Measurements from ENCODE around the gene SIAH2.
"Not testable (repeated sequence)": the region's sequence is repeated elsewhere in the genome, so short reads cannot be mapped to it uniquely, and the experiment has no call there.

Gene SIAH2

DNA sequence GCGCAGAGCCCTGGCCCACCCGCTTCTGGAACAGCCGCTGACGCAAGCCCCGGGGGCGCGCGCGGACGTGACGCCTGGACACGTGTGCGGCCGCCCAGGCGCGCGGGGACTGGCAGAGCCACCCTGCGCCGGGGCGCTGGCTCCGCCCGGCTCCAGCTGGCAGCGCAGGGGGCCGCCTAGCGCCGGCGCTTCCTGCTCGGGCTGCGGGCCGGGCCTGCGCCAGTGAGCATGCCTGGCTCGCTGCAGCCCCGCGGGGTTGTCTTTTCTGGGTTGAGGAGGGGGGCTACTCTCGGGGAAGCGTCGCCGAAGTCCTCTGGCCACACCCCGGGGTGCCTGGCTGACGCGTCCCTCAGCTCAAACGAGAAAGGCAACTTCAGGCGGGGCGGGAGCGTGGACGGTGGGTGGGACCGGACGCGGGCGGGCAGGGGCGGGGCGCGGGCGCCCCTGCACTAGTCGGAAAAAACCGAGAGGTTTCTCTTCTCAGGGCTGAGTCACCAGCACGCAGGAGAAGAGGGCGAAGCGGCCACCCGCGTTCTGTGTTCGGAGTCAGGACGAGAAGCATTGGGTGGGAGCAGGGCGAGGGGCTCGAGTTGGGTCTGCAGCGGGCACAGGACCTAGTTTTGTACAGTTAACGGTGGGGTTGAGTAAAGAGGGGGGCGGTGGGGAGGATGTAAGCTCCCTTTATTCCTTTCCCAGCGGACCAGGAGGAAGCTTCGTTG, at the start of gene SIAH2:
Gene SIAH2 (minus strand): TSS at position 48 of the 719 bp plus-strand sequence. CDS start 320 bp downstream, outside the sequence.
- DNase-seq (ENCODE audit: low read depth in 3 of 3, low spot score in 1 of 3): peak; percentile 83 to 89 (median 88)

DNA sequence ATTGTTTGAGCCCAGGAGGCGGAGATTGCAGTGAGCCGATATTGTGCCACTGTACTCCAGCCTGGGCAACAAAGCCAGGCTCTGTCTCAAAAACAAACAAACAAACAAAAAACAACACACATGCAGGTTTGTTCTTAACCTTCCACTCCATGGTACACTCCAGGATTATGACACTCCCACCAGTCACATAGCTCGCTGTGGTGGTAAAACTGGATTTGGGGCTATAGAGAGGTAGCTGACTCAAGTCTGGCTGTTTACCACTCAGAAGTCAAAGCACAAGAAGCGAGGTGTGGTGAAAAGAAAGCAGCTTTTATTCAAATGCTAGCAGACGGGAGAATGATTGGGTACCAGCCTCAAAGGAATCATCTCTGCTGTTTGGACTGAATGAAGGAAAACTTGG, 49.0 kb upstream of the SIAH2 start:
- no peak for DNase-seq (ENCODE audit: low read depth in 3 of 3, low spot score in 1 of 3)

GRCh38 chr3:150810641-150811040, 47.7 kb upstream of the SIAH2 start:
- no peak for DNase-seq (ENCODE audit: low read depth in 3 of 3, low spot score in 1 of 3)

DNA sequence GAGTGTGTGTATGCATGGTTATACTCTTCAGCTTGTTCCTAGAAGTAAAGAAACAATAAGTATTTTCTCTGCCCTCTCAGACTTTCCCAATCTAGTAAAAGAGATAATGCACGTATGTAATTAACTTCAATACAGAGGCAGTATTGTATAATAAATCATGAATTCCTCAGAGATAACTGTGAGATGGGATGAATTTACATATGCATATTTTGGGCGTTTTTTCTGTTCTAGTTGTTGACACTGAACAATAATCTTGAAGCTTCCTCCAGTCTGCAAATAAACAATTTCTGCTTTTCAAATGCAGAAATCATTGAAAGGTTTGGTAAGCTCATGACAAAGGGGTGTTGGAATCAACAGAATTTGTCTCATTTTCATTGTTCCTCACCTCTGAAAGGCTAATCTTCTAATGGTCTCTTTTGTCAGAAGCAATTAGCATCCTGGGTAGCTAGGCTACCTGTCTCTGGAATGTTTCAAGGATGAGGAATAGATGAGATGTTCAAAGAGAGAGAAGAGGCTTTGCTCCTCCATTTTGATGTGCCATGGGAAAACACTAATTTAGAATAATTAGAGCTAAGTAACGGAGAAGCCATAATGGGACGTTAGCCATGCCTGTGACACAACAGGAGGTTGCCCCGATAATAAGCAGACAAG, 43.3 kb upstream of the SIAH2 start:
- no peak for DNase-seq (ENCODE audit: low read depth in 3 of 3, low spot score in 1 of 3)

DNA sequence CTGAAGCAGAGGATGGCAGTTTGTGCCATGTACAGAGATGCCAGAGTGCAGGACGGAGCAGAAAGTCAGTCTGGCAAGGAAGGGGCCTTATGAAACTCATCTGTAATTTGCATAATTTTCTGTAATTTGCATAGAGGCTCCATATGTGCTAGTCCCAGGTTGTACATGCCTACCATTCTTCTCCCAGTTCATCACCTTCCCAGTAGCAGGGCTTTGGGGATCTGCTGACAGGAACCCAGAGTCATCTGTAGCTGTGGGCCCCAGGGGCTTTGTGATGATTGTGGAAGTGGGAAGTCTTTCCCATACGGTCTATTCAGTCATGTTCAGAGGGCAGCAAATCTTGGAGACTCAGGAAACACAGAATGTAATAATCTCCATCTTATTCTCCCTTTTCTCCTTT, 42.4 kb upstream of the SIAH2 start:
- DNase-seq (ENCODE audit: low read depth in 3 of 3, low spot score in 1 of 3): no peak

GRCh38 chr3:150803440-150803985, 40.5 kb upstream of the SIAH2 start:
- no peak for DNase-seq (ENCODE audit: low read depth in 3 of 3, low spot score in 1 of 3)

DNA sequence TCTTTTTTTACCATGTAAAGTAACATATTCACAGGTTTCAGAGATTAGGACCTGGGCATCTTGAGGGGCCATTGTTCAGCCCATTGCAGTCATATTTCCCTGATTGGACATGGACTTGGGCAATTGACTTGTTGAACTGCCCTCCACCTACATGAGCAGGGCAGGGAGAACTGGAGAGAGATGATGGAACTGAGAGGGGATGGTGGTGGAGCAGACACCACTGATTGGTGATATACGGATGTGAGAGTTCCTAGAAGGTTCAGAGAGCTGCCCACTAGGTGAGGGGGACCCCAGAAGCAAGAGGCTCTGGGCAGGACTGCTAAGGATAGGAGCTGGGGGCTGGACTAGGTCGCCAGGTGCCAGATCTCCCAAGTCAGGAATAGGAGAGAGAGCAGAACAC, 37.8 kb upstream of the SIAH2 start:
- DNase-seq (ENCODE audit: low read depth in 3 of 3, low spot score in 1 of 3): no peak

DNA sequence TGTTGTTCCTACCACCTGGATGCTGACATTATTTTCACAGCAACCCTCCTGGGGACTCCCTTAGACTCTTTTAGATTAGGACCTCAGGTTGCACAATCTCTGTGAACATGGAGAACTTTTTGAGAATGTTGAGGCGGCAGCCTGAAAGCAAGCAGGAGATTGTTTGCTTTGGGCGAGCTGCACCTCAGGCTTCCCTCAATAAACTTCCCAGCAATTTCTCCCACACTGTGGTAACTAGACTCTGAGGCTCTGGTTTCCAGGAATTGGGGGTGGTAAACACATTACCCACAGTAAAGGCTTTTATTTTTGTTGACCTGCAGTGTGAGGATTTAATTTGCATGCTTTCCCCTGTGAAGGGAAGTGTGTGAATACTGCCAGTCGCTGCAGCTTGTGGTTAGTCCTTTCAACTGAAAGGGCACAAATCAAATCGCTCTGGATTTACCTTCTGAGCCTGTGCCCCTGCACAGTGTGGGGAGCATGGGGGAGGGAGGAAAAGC, 35.2 kb upstream of the SIAH2 start:
- no peak for DNase-seq (ENCODE audit: low read depth in 3 of 3, low spot score in 1 of 3)

- DNase-seq (ENCODE audit: low read depth in 3 of 3, low spot score in 1 of 3): no peak
Measured at GRCh38 chr3:150797155-150797554, 34.2 kb upstream of the SIAH2 start.

DNA sequence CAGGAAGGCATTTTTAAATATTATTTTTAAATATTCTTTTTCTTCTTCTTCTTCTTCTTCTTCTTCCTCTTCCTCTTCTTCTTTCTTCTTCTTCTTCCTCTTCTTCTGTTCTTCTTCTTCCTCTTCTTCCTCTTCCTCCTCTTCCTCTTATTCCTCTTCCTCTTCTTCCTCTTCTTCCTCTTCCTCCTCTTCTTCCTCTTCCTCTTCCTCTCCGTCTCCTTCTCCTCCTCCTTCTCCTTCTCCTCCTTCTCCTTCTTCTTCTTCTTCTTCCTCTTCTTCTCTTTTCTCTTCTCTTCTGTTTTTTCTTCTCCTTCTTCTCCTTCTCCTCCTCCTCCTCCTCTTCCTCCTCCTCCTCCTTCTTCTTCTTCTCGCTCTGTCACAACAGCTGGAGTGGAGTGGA, 33.6 kb upstream of the SIAH2 start:
- DNase-seq (ENCODE audit: low read depth in 3 of 3, low spot score in 1 of 3): not testable (repeated sequence)

- no peak for DNase-seq (ENCODE audit: low read depth in 3 of 3, low spot score in 1 of 3)
Measured at GRCh38 chr3:150793641-150794040, 30.7 kb upstream of the SIAH2 start.

- no peak for DNase-seq (ENCODE audit: low read depth in 3 of 3, low spot score in 1 of 3)
Measured at GRCh38 chr3:150790629-150791028, 27.7 kb upstream of the SIAH2 start.

- no peak for DNase-seq (ENCODE audit: low read depth in 3 of 3, low spot score in 1 of 3)
Measured at GRCh38 chr3:150789451-150789850, 26.5 kb upstream of the SIAH2 start.

GRCh38 chr3:150787741-150788370, 24.9 kb upstream of the SIAH2 start:
- peak; percentile 38 to 74 (median 50) for DNase-seq (ENCODE audit: low read depth in 3 of 3, low spot score in 1 of 3)

GRCh38 chr3:150786791-150787190, 23.8 kb upstream of the SIAH2 start:
- no peak for DNase-seq (ENCODE audit: low read depth in 3 of 3, low spot score in 1 of 3)

- DNase-seq (ENCODE audit: low read depth in 3 of 3, low spot score in 1 of 3): no peak
Measured at GRCh38 chr3:150784747-150785125, 21.8 kb upstream of the SIAH2 start.

- no peak for DNase-seq (ENCODE audit: low read depth in 3 of 3, low spot score in 1 of 3)
Measured at GRCh38 chr3:150783920-150784746, 21.2 kb upstream of the SIAH2 start.

GRCh38 chr3:150783316-150783715, 20.3 kb upstream of the SIAH2 start:
- DNase-seq (ENCODE audit: low read depth in 3 of 3, low spot score in 1 of 3): no peak

GRCh38 chr3:150779402-150779858, 16.5 kb upstream of the SIAH2 start:
- no peak for DNase-seq (ENCODE audit: low read depth in 3 of 3, low spot score in 1 of 3)

GRCh38 chr3:150778793-150779401, 15.9 kb upstream of the SIAH2 start:
- DNase-seq (ENCODE audit: low read depth in 3 of 3, low spot score in 1 of 3): no peak

All from stimulated activated CD4-positive, alpha-beta T cell treated with anti-CD3 and anti-CD28 coated beads, TNF-alpha, amount 100 ng/mL, for 1 hour (primary cell).